Activated B cell treated with CpG ODN at 0.5 μM for 24 hours (primary cell): Measurements from ENCODE around the gene GOLGA7B. TPM values are rescaled to one million over a fixed set of nuclear protein-coding genes. Genes with fewer than 3 reads are reported as not detected.

Experiments
- ATAC-seq: fragments of 200-7000 bp; cut with Tn5 transposase; one replicate; pipeline ENCODE4 v1.10.0; 2021; ENCODE audit warnings: low read depth, mild to moderate bottlenecking, moderate library complexity
- CTCF ChIA-PET: fragments of 350-600 bp; sonication (Branson Sonifier 250); formaldehyde crosslinking; loops from one replicate; lab custom pipeline; 2021; ENCODE audit warnings: antibody characterized with exemption; lab: Charles Lee
- POLR2A ChIA-PET: fragments of 350-600 bp; sonication (Branson Sonifier 250); formaldehyde crosslinking; loops from one replicate; lab custom pipeline; 2021; ENCODE audit warnings: antibody characterized with exemption; lab: Charles Lee
- DNase-seq: peaks from one replicate; pipeline ENCODE4 v3.0.0; 2022
- H3K27ac Mint-ChIP-seq: one replicate; pipeline ENCODE4 v1.8.0; 2020; ENCODE audit warnings: mixed read lengths
- H3K27me3 Mint-ChIP-seq: one replicate; pipeline ENCODE4 v1.8.0; 2021; ENCODE audit warnings: mixed read lengths
- H3K36me3 Mint-ChIP-seq: one replicate; pipeline ENCODE4 v1.8.0; 2021; ENCODE audit warnings: low read depth, mixed read lengths
- H3K4me1 Mint-ChIP-seq: one replicate; pipeline ENCODE4 v1.8.0; 2021; ENCODE audit warnings: mixed read lengths
- H3K4me3 Mint-ChIP-seq: one replicate; pipeline ENCODE4 v1.8.0; 2020; ENCODE audit warnings: mild to moderate bottlenecking, mixed read lengths
- H3K9me3 Mint-ChIP-seq: one replicate; pipeline ENCODE4 v1.8.0; 2020; ENCODE audit warnings: mixed read lengths
- CTCF ChIP-seq: fragments of 200-600 bp; IDR thresholded peaks from one replicate; pipeline ENCODE4 v1.8.0; 2022; ENCODE audit warnings: antibody characterized with exemption, mild to moderate bottlenecking
- intact Hi-C: fragments of 100-400 bp; cut with micrococcal nuclease; formaldehyde crosslinking; loops from one replicate; pipeline ENCODE4 v1.15.1; 2024
- total RNA-seq: library from RNA; stranded (reverse); gene quantifications from 2 replicates; pipeline ENCODE4 v1.2.3, GENCODE V29; 2022

The GOLGA7B gene
- total RNA-seq, 1 donor from 2014 or later: 0.04 TPM

- Mint-ChIP-seq H3K4me1 (no peaks in the 10 kb centered on the region), H3K36me3 (no peaks in the 10 kb centered on the region), H3K27ac (no peak overlapping the region), H3K27me3 (peaks cover 23% of the 10 kb centered on the region), H3K4me3 (no peak overlapping the region), H3K9me3 (no peaks in the 10 kb centered on the region)
- ChIA-PET POLR2A (no interaction called here), CTCF (no interaction called here)
- no peak for ATAC-seq
- no peak for TF ChIP-seq CTCF
- DNase-seq: no peak
- intact Hi-C loops: no loop called here
These were observed 54.9 kb downstream of the GOLGA7B start for GRCh38 chr10:97904576-97904975.

- H3K27me3 Mint-ChIP-seq: peaks cover 23% of the 10 kb centered on the region
- H3K27ac Mint-ChIP-seq: no peak overlapping the region
- no peak for DNase-seq
- H3K4me3 Mint-ChIP-seq: no peak overlapping the region
- no peak for TF ChIP-seq CTCF
- H3K9me3 Mint-ChIP-seq: no peaks in the 10 kb centered on the region
- intact Hi-C loops: no loop called here
- no peak for ATAC-seq
- no peaks in the 10 kb centered on the region for H3K4me1 Mint-ChIP-seq
- H3K36me3 Mint-ChIP-seq: no peaks in the 10 kb centered on the region
- ChIA-PET CTCF (no interaction called here), POLR2A (no interaction called here)
These were observed 55.6 kb downstream of the GOLGA7B start for GRCh38 chr10:97905276-97905675.

GRCh38 chr10:97907211-97907610, 57.6 kb downstream of the GOLGA7B start:
- H3K27me3 Mint-ChIP-seq: peaks cover 21% of the 10 kb centered on the region
- no peak overlapping the region for H3K4me3 Mint-ChIP-seq
- ChIA-PET POLR2A (no interaction called here), CTCF (interaction anchor here (1.8 kb wide), 1 partner anchor 8 kb away, joined by 5 read pairs; no protein-coding TSS in a partner anchor)
- H3K36me3 Mint-ChIP-seq: no peaks in the 10 kb centered on the region
- ATAC-seq (no peak), DNase-seq (no peak)
- TF ChIP-seq CTCF: no peak
- H3K4me1 Mint-ChIP-seq: no peaks in the 10 kb centered on the region
- intact Hi-C loops: no loop called here
- H3K9me3 Mint-ChIP-seq: no peaks in the 10 kb centered on the region
- no peak overlapping the region for H3K27ac Mint-ChIP-seq

- intact Hi-C loops: no loop called here
- H3K27ac Mint-ChIP-seq: no peak overlapping the region
- ATAC-seq (no peak), DNase-seq (no peak)
- H3K36me3 Mint-ChIP-seq: no peaks in the 10 kb centered on the region
- no peak for TF ChIP-seq CTCF
- peaks cover 23% of the 10 kb centered on the region for H3K27me3 Mint-ChIP-seq
- H3K4me1 Mint-ChIP-seq: no peaks in the 10 kb centered on the region
- no peaks in the 10 kb centered on the region for H3K9me3 Mint-ChIP-seq
- POLR2A ChIA-PET: no interaction called here
- no peak overlapping the region for H3K4me3 Mint-ChIP-seq
- CTCF ChIA-PET: no interaction called here
These were observed 58.2 kb downstream of the GOLGA7B start for GRCh38 chr10:97907830-97908229.

GRCh38 chr10:97910661-97911060, 61.0 kb downstream of the GOLGA7B start:
- H3K27ac Mint-ChIP-seq: no peak overlapping the region
- no peaks in the 10 kb centered on the region for H3K36me3 Mint-ChIP-seq
- no peaks in the 10 kb centered on the region for H3K9me3 Mint-ChIP-seq
- intact Hi-C loops: no loop called here
- ChIA-PET CTCF (no interaction called here), POLR2A (no interaction called here)
- DNase-seq (no peak), ATAC-seq (no peak)
- no peak for TF ChIP-seq CTCF
- peaks cover 21% of the 10 kb centered on the region for H3K27me3 Mint-ChIP-seq
- no peak overlapping the region for H3K4me3 Mint-ChIP-seq
- H3K4me1 Mint-ChIP-seq: no peaks in the 10 kb centered on the region
